ENCODE results near the gene CSRP1.
A peak's percentile ranks its signal among the peaks of the same experiment; 100 is the strongest.

DNA sequence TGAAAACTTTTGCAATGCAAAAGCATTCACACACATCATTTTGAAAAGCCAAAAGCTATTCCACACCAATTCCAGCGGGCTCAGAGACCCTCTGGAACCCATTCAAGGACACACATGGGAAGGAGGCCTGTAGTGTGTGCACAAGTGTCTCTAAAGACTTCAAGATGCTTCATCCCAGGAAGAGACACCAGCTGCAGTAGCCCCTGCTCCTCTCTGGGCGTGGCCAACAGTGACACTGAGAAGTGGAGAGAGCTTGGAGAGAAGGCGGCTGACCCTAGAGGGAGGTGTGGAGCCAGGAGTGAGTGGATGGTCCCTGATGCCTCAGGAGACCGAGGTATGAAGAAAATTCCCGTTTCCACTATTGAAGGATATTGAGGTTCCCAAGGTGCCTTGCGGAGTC is 70.5 kb downstream of the CSRP1 start:
- TF ChIP-seq MXI1 (IDR thresholded peaks at IDR 0.05; ENCODE audit: low read depth, low read length): no peak
- no peak for TF ChIP-seq POU5F1 (IDR thresholded peaks at IDR 0.05; ENCODE audit: borderline replicate concordance, low read depth, low read length, partially characterized antibody)
- no peak for TF ChIP-seq NR4A1 (CRISPR knock-in tag; IDR thresholded peaks at IDR 0.05)
- TF ChIP-seq NR4A1 (tag; IDR thresholded peaks at IDR 0.05): no peak
- TF ChIP-seq, protein P1, sequence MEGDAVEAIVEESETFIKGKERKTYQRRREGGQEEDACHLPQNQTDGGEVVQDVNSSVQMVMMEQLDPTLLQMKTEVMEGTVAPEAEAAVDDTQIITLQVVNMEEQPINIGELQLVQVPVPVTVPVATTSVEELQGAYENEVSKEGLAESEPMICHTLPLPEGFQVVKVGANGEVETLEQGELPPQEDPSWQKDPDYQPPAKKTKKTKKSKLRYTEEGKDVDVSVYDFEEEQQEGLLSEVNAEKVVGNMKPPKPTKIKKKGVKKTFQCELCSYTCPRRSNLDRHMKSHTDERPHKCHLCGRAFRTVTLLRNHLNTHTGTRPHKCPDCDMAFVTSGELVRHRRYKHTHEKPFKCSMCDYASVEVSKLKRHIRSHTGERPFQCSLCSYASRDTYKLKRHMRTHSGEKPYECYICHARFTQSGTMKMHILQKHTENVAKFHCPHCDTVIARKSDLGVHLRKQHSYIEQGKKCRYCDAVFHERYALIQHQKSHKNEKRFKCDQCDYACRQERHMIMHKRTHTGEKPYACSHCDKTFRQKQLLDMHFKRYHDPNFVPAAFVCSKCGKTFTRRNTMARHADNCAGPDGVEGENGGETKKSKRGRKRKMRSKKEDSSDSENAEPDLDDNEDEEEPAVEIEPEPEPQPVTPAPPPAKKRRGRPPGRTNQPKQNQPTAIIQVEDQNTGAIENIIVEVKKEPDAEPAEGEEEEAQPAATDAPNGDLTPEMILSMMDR (IDR thresholded peaks at IDR 0.05 in 2 of 3, conservative IDR thresholded peaks at IDR 0.05 in 1 of 3; ENCODE audit: insufficient read depth in 2 of 3, low read depth in 1 of 3, low read length in 3 of 3): peak; percentile 50 to 53 (median 50); a peak in 5 of 6 replicates
- no peak for TF ChIP-seq GABPA (tag; conservative IDR thresholded peaks at IDR 0.05; ENCODE audit: low read depth)
- no peak for TF ChIP-seq SMAD3 (CRISPR knock-in tag; conservative IDR thresholded peaks at IDR 0.05)
